Breast epithelium (tissue), 4 donors: ENCODE data around the gene TMEM141. TPM values are rescaled to one million over a fixed set of nuclear protein-coding genes. Genes with fewer than 3 reads are reported as not detected.
"Not testable (repeated sequence)": the region's sequence is repeated elsewhere in the genome, so short reads cannot be mapped to it uniquely, and the experiment has no call there.

Source experiments
- DNase-seq, 2 donors: peaks; one replicate each; pipeline ENCODE4 v3.0.0-alpha.2; 2019; ENCODE audit warnings: low spot score in 2 of 2
- H3K27ac ChIP-seq, 2 donors: fragments of 200-600 bp; sonication (generic) in 1 of 2; one replicate each; pipeline ENCODE4 v1.5.1; 2016 to 2019; ENCODE audit warnings: mild to moderate bottlenecking in 1 of 2
- H3K27me3 ChIP-seq, 2 donors: fragments of 200-600 bp; sonication (generic) in 1 of 2; one replicate each; pipeline versions ENCODE4 v1.5.1 to v1.6.0; 2017 to 2019; ENCODE audit warnings: control low read depth in 1 of 2, mild to moderate bottlenecking in 1 of 2
- H3K36me3 ChIP-seq: fragments of 200-600 bp; one replicate; pipeline ENCODE4 v1.5.1; 2019
- H3K4me1 ChIP-seq, 2 donors: fragments of 200-600 bp; sonication (generic); one replicate each; pipeline ENCODE4 v1.5.1; 2016 to 2019; ENCODE audit warnings: control low read depth in 1 of 2
- H3K4me3 ChIP-seq, 3 donors: fragments of 200-600 bp; sonication (generic); 1 replicate in 2 of 3; 2 replicates in 1 of 3; pipeline ENCODE4 v1.5.1; 2016 to 2019; ENCODE audit warnings: mild to moderate bottlenecking in 3 of 3, moderate library complexity in 2 of 3
- H3K9me3 ChIP-seq, 2 donors: fragments of 200-600 bp; sonication (generic) in 1 of 2; one replicate each; pipeline ENCODE4 v1.5.1; 2016 to 2019; ENCODE audit warnings: control low read depth in 1 of 2
- POLR2A ChIP-seq: fragments of 450-650 bp; IDR thresholded peaks from one replicate; pipeline ENCODE4 v1.6.1; 2016; ENCODE audit warnings: antibody characterized with exemption, mild to moderate bottlenecking, moderate library complexity
- POLR2AphosphoS5 ChIP-seq, 3 donors: sonication (generic); formaldehyde crosslinking; IDR thresholded peaks; one replicate each; pipeline ENCODE4 v1.6.1; 2017; ENCODE audit warnings: antibody characterized with exemption in 3 of 3
- intact Hi-C: fragments of 100-400 bp; cut with DNase I; formaldehyde crosslinking; loops from one replicate; pipeline ENCODE4 v1.15.1; 2023; ENCODE audit warnings: low total_unique reads
- total RNA-seq, 3 donors: library from RNA; depleted of rRNA; stranded (reverse); fragments of >200 nt; gene quantifications; one replicate each; pipeline ENCODE4 v1.1.0, GENCODE V29; 2016
- TF ChIP-seq, protein P1 (sequence below), 3 donors: fragments of 450-650 bp; IDR thresholded peaks; one replicate each; pipeline ENCODE4 v1.5.1; 2016 to 2017; ENCODE audit warnings: antibody characterized with exemption in 3 of 3, mild to moderate bottlenecking in 3 of 3, moderate library complexity in 3 of 3

The TMEM141 gene
- total RNA-seq, 3 donors from 2014 or later = 85.8 to 121 (median 103) TPM

DNA sequence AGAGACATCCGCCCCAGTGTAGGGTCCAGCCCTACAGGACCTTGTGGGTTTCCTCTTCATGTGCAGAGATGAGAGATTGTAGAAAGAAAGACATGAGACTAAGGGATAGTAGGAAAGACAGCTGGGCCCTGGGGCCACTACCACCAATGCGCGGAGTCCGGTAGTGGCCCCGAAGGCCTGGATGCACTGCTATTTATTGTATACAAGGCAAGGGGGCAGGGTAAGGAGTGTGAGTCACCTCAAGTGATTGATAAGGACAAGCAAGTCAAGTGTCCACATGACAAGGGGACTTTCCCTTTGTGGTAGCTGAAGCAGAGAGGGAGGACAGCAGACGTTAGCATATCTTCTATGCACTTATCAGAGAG, 6.2 kb upstream of the TMEM141 start:
- intact Hi-C loops = no loop called here
- Histone ChIP-seq H3K36me3 (no peaks in the 10 kb centered on the region), H3K9me3 (no peaks in the 10 kb centered on the region), H3K27me3 (no peaks in the 10 kb centered on the region), H3K4me1 (peaks cover 0 to 5% of the 10 kb centered on the region in 2 donors), H3K4me3 (no peak overlapping the region), H3K27ac (no peak overlapping the region)
- TF ChIP-seq, protein P1, sequence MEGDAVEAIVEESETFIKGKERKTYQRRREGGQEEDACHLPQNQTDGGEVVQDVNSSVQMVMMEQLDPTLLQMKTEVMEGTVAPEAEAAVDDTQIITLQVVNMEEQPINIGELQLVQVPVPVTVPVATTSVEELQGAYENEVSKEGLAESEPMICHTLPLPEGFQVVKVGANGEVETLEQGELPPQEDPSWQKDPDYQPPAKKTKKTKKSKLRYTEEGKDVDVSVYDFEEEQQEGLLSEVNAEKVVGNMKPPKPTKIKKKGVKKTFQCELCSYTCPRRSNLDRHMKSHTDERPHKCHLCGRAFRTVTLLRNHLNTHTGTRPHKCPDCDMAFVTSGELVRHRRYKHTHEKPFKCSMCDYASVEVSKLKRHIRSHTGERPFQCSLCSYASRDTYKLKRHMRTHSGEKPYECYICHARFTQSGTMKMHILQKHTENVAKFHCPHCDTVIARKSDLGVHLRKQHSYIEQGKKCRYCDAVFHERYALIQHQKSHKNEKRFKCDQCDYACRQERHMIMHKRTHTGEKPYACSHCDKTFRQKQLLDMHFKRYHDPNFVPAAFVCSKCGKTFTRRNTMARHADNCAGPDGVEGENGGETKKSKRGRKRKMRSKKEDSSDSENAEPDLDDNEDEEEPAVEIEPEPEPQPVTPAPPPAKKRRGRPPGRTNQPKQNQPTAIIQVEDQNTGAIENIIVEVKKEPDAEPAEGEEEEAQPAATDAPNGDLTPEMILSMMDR (IDR thresholded peaks at IDR 0.05) = no peak
- TF ChIP-seq POLR2A (no peak), POLR2AphosphoS5 (IDR thresholded peaks at IDR 0.05) (no peak)
- no peak for DNase-seq

DNA sequence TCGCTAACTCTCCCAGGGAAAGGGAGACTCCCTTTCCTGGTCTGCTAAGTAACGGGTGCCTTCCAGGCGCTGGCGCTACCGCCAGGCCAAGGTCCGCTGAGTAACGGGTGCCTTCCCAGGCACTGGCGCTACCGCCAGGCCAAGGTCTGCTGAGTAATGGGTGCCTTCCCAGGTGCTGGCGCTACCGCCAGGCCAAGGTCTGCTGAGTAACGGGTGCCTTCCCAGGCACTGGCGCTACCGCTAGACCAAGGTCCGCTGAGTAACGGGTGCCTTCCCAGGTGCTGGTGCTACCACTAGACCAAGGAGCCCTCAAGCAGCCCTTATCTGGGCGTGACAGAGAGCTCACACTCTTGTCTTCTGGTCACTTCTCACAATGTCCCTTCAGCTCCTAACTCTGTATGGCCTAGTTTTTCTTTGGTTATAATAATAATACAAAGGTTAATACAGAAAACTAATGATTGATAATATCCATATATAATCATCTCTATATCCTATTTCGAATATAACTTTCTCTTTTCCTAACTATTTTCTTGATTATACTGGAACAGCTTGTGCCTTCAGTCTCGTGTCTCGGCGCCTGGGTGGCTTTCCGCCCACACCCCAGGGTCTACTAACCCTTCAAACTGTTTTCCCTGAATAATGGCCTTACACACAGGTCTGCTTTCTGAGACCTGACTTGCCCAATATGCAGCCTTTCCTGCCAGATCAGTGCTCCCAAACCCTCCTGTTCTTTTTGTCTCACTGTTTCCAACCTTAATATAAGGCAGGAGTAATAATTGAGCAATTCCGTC, 5.4 kb upstream of the TMEM141 start:
- H3K27ac ChIP-seq, DNase-seq, H3K36me3 ChIP-seq, H3K9me3 ChIP-seq, H3K4me3 ChIP-seq, H3K27me3 ChIP-seq, intact Hi-C loops, H3K4me1 ChIP-seq: not testable (repeated sequence)

DNA sequence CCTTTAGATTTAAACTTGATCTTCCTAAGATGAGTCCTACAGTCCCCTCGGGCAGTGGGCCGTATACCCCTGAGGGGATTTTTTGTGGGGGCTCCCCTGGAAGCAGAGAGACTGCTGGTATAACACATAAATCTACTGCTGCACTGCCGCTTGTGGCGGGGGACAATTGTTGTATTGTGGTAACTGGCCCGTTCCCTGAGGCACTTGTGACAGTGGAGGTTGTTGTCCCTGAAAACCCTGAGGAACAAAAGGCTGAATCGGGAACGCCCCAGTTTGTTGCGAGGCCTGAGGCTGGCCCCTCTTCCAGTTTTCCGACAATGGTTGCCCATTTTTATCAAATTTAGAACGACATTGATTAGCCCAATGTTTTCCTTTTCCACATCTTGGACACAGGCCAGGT, 4.7 kb upstream of the TMEM141 start:
- H3K27ac ChIP-seq = peak overlapping the region in 1 of 2 donors; percentile 29

DNA sequence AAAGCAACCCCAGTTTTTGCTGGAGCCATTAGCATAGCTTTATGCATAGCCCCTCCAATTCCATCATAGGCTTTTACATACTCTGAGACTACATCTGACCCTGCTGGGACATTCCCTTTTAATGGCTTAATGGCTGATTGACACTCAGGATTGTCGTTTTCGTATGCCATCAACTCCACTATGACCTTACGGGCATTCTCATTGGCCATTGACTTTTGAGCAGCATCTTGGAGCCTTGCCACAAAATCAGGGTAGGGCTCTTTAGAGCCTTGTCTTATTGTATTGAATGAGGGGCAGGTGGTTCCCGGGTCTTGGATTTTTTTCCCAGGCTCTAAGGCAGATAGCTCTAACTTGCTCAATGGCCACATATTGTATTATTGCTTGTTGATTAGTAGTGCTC, 4.2 kb upstream of the TMEM141 start:
- intact Hi-C loops, H3K36me3 ChIP-seq, H3K4me1 ChIP-seq, H3K9me3 ChIP-seq, DNase-seq, H3K4me3 ChIP-seq, H3K27me3 ChIP-seq, H3K27ac ChIP-seq: not testable (repeated sequence)

More for the DNA sequence above, 4.7 kb upstream of the TMEM141 start:
- no peak for DNase-seq
- Histone ChIP-seq H3K4me3 (no peak overlapping the region), H3K27me3 (no peaks in the 10 kb centered on the region), H3K9me3 (no peaks in the 10 kb centered on the region), H3K36me3 (no peaks in the 10 kb centered on the region), H3K4me1 (peaks cover 0 to 10% of the 10 kb centered on the region in 2 donors)
- intact Hi-C loops = no loop called here
- TF ChIP-seq POLR2AphosphoS5 (IDR thresholded peaks at IDR 0.05) (no peak), POLR2A (no peak)
- TF ChIP-seq, protein P1 (IDR thresholded peaks at IDR 0.05) = no peak

DNA sequence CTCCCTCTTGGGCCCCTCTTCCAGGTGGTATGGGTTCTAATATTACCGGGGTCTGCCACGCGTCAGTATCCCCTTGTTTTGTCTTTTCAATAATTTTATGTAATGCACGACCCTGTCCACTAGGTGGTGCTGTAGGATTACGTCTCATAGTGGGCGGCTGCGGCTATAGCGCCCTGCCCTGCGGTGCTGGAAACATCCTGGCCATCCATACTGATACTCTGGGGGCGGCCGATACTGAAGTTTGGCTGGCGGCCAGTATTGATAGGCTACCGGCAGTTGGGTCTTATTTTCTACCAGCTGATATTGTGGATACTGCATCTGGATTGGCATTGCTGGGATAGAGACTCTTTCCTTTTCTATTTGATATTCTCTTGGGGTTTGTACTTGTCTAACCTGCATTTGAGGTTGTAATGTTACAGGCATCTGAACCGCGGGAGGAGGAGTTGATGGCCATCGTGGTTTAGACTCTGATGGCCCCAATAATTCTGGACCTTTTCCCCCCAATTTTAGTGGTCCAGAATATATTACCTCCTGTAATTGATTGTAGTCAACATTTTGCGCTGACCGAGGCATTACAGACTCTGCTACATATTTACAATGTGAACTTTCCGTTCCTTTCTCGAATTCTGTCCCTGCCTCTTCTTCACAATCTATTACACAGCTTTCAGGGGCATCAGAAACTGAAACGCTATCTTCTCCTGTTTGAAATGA, 3.3 kb upstream of the TMEM141 start:
- intact Hi-C loops = no loop called here

DNA sequence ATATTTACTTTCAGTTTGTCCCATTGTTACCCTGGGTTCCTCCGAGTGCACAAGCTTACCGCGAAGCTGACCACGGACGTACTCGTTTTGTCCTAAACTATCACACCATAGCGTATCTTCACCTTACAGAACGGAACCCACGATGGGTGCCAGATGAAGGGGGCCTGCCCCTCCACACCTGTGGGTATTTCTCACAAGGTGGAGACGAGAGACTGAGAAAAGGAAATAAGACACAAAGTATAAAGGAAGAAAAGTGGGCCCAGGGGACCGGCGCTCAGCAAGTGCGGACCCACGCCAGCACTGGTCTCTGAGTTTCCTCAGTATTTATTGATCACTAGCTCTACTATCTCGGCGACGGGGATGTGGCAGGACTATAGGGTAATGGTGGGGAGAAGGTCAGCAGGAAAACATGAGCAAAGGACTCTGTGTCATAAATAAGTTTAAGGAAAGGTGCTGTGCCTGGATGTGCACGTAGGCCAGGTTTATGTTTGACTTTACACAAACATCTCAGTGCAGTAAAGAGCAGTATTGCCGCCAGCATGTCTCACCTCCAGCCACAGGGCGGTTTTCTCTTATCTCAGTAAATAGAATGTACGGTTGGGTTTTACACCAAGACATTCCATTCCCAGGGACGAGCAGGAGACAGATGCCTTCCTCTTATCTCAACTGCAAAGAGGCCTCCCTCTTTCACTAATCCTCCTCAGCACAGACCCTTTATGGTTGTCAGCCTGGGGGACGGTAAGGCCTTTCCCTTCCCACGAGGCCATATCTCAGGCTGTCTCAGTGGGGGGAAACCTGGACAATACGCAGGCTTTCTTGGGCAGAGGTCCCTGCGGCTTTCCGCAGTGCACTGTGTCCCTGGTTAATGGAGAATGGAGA, 2.3 kb upstream of the TMEM141 start:
- H3K9me3 ChIP-seq, intact Hi-C loops, H3K4me1 ChIP-seq, H3K27me3 ChIP-seq, DNase-seq, H3K27ac ChIP-seq, H3K36me3 ChIP-seq: not testable (repeated sequence)
- H3K4me3 ChIP-seq = peak overlapping the region in 2 of 3 donors; percentile 6 to 21

More for the DNA sequence above, 3.3 kb upstream of the TMEM141 start:
- peaks cover 0 to 10% of the 10 kb centered on the region in 2 donors for H3K4me1 ChIP-seq
- peak overlapping the region in 2 of 3 donors; percentile 21 to 39 for H3K4me3 ChIP-seq
- no peak overlapping the region for H3K27ac ChIP-seq
- no peaks in the 10 kb centered on the region for H3K27me3 ChIP-seq
- peak in 1 of 3 donors; percentile 53 for TF ChIP-seq POLR2AphosphoS5 (IDR thresholded peaks at IDR 0.05)
- no peak for TF ChIP-seq POLR2A
- TF ChIP-seq, protein P1 (IDR thresholded peaks at IDR 0.05) = peak; percentile 83 to 89 (median 87)
- H3K36me3 ChIP-seq = no peaks in the 10 kb centered on the region
- H3K9me3 ChIP-seq = no peaks in the 10 kb centered on the region
- DNase-seq = no peak
